ENCODE data around the gene SNTA1.

Gene SNTA1

DNA sequence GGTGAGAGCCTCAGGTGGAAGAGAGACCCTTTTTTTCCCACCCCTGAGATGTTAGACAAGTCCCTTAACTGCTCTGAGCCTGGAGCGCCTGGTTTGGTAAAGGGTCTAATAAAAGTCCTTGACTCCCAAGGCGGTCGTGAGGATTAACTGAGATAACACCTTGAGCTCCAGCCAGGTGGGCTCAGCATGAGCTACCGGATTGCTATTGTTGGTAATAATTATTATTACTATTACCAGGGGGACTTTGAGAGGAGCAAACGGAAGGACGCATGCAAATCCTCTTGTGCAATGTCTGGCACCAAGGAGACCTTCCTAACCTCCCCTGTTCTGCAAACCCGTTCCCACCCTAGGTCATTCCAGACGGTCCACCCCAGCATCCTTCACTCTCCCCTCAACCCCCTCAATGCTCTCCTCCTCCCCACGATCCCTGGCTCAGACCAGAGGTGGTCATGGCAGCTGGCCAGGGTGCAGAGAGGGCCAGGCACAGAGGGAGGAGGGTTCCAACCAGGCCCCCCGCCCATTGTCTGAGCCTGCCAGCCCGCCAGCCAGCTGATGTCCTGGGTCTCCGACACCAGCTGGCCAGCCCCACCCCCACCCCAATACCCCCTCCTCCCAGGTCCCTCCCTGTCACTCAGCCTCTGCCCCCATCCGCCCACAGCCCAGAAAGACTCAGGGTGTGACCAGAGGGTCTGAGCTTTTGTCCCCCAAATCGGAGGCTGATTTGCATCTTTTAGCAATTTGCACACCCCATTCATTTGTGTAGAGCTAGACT lies 32.0 kb upstream of the SNTA1 start:
- Histone ChIP-seq H3K4me1 (no peaks in the 10 kb centered on the region), H3K27me3 (peaks cover 0 to 14% of the 10 kb centered on the region in 2 donors), H3K4me3 (no peak overlapping the region), H3K27ac (no peak overlapping the region), H3K36me3 (no peaks in the 10 kb centered on the region), H3K9me3 (no peaks in the 10 kb centered on the region)
- DNase-seq = no peak
- TF ChIP-seq CTCF (IDR thresholded peaks at IDR 0.05) = no peak
- intact Hi-C loops (cut with DNase I; ENCODE audit: low total_unique reads) = no loop called here

DNA sequence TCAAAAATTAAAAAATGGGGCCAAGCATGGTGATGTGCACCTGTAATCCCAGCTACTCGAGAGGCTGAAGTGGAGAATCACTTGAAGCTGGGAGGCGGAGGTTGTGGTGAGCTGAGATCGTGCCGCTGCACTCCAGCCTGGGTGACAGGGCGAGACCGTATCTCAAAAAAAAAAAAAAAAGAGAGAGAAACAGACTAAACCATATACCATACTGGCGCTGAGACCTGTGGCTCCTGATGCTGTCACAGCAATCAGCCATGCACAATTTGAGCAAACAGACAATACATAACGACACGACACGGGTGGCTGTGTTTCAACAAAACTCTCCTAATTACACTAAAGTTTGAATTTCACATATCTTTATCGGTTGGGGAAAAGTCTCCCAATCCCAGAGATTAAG lies 31.4 kb upstream of the SNTA1 start:
- TF ChIP-seq CTCF (IDR thresholded peaks at IDR 0.05) = no peak
- no peaks in the 10 kb centered on the region for H3K9me3 ChIP-seq
- H3K4me3 ChIP-seq = no peak overlapping the region
- peaks cover 0 to 14% of the 10 kb centered on the region in 2 donors for H3K27me3 ChIP-seq
- H3K27ac ChIP-seq = no peak overlapping the region
- no peaks in the 10 kb centered on the region for H3K4me1 ChIP-seq
- no peaks in the 10 kb centered on the region for H3K36me3 ChIP-seq
- DNase-seq = no peak
- intact Hi-C loops (cut with DNase I; ENCODE audit: low total_unique reads) = no loop called here

- TF ChIP-seq CTCF (IDR thresholded peaks at IDR 0.05) = no peak
- no peaks in the 10 kb centered on the region for H3K4me1 ChIP-seq
- no peaks in the 10 kb centered on the region for H3K36me3 ChIP-seq
- intact Hi-C loops (cut with DNase I; ENCODE audit: low total_unique reads) = no loop called here
- no peak overlapping the region for H3K27ac ChIP-seq
- no peaks in the 10 kb centered on the region for H3K9me3 ChIP-seq
- H3K27me3 ChIP-seq = peaks cover 0 to 14% of the 10 kb centered on the region in 2 donors
- DNase-seq = no peak
- no peak overlapping the region for H3K4me3 ChIP-seq
These were observed 30.7 kb upstream of the SNTA1 start for GRCh38 chr20:33474097-33474873.

- no peak overlapping the region for H3K4me3 ChIP-seq
- DNase-seq = no peak
- TF ChIP-seq CTCF (IDR thresholded peaks at IDR 0.05) = no peak
- H3K4me1 ChIP-seq = no peaks in the 10 kb centered on the region
- H3K27me3 ChIP-seq = peaks cover 0 to 14% of the 10 kb centered on the region in 2 donors
- no peaks in the 10 kb centered on the region for H3K36me3 ChIP-seq
- intact Hi-C loops (cut with DNase I; ENCODE audit: low total_unique reads) = no loop called here
- H3K27ac ChIP-seq = no peak overlapping the region
- H3K9me3 ChIP-seq = no peaks in the 10 kb centered on the region
These were observed 29.4 kb upstream of the SNTA1 start for GRCh38 chr20:33472868-33473435.

DNA sequence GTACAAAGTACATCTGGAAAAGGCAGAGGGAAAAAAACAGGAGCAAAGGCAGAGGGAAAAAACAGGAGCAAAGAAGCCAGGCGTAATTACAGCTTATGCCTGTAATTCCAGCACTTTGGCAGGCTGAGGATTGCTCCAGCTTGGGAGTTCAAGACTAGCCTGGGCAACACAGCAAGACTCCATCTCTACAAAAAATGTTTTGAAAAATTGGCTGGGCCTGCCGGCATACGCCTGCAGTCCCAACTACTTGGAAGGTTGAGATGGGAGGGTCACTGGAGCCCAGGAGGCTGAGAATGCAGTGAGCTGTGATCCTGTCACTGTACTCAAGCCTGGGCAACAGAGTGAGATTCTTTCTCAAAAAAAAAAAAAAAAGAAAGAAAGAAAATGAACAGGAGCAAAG lies 27.3 kb upstream of the SNTA1 start:
- no peaks in the 10 kb centered on the region for H3K36me3 ChIP-seq
- H3K9me3 ChIP-seq = no peaks in the 10 kb centered on the region
- no peak for TF ChIP-seq CTCF (IDR thresholded peaks at IDR 0.05)
- DNase-seq = no peak
- intact Hi-C loops (cut with DNase I; ENCODE audit: low total_unique reads) = no loop called here
- H3K27me3 ChIP-seq = peaks cover 0 to 12% of the 10 kb centered on the region in 2 donors
- no peak overlapping the region for H3K27ac ChIP-seq
- H3K4me1 ChIP-seq = no peaks in the 10 kb centered on the region
- H3K4me3 ChIP-seq = no peak overlapping the region

Measured in tibial artery (tissue), 4 donors.